GM19324 (cell line): ENCODE measurements around the gene ADGRB2.
"Not testable (repeated sequence)": the region's sequence is repeated elsewhere in the genome, so short reads cannot be mapped to it uniquely, and the experiment has no call there.

Source experiments
- ATAC-seq: cut with Tn5 transposase; IDR thresholded peaks from one replicate; pipeline ENCODE4 v1.9.1; 2021; ENCODE audit warnings: mild to moderate bottlenecking, moderate library complexity; ENCODE audit not compliant: unreplicated experiment, low FRiP score

Gene ADGRB2

DNA sequence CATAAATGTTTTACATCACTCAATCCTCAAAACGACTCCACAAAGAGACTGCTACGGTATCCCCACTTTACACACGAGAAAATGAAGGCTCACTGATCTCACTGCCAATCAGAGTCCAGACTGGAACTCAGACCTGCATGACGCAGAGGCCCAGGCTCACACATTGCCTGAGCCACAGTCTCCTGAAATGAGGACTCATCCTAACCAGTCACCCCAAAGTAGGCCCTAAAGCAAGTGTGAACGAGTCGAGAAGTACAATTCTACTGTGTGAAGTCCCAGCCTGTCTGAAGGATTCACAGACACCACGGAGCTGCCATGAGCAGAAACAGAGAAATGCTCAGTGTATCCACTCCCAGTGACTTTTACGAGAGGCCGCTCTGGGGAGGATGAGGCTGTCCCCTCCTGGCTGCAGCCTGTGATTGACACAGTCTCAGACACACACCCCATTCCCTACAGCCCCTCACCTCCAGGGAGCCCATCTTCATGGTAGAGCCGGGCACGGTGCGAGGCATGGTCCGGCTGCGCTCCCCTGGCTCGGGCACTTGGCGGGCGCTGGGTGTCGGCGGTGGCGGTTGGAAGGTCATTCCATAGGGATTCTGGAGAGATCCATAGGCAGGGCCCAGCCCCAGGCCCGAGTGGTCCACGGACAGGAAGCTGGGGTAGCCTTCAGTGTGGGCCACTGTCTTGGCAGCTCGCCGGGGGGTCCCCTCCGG is 33.6 kb downstream of the ADGRB2 start:
- ATAC-seq = no peak

DNA sequence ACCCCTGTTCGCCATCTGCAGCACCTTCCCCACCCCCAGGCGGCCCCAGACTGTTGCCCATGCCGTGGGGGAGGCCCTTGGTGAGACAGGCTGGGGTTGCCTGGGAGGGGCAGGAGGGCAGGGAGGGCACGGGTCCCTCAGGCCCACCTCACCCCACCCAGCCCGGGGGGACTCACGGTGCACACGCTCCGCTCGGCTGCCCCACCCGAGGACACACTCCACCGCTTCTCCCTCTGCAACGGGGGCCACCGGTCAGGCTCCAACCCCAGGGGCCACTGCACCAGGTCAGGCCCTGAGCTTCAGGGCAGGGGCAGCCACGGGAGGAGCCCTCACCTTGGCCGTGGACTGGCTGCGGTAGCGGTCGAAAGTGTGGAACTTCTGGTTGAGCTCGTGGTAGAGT is 36.3 kb downstream of the ADGRB2 start:
- no peak for ATAC-seq

DNA sequence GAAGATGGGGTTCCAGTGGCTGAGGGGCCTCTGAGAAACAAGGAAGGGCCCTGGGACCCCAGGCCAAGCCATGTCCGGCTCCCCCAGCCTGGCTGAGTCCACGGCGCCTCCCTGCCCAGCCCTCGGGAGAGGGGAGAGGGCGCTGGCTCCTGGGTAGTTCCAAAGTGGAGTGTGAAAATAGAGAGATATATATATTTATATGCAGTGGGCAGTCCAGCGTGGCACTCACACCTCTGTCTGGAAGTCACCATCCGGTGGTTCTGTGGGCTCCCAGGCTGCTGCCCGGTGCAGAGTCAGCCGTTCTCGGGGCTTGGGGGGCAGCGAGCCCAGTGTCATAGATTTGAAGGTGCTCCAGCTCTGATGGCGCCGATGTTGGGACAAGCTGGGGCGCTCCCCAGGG is 36.9 kb downstream of the ADGRB2 start:
- ATAC-seq = no peak

DNA sequence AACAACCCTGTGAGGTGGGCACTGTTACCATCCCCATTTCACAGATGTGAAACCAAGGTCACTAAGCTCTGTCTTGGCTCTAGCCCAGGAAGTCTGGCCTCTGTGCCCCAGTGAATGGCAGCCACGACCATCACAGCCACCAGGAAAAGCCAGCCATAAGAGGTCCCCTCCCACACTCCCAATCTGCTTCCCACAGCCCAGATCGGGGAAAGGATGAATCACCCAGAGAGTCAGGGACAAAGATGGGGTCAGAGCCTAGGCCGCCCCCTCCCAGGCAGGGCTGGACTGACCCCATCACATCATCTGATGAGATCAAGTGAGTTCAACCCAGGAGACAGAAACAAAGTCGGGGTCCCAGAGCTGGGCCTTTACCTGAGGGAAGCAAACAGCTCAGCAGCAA is 37.4 kb downstream of the ADGRB2 start:
- no peak for ATAC-seq

DNA sequence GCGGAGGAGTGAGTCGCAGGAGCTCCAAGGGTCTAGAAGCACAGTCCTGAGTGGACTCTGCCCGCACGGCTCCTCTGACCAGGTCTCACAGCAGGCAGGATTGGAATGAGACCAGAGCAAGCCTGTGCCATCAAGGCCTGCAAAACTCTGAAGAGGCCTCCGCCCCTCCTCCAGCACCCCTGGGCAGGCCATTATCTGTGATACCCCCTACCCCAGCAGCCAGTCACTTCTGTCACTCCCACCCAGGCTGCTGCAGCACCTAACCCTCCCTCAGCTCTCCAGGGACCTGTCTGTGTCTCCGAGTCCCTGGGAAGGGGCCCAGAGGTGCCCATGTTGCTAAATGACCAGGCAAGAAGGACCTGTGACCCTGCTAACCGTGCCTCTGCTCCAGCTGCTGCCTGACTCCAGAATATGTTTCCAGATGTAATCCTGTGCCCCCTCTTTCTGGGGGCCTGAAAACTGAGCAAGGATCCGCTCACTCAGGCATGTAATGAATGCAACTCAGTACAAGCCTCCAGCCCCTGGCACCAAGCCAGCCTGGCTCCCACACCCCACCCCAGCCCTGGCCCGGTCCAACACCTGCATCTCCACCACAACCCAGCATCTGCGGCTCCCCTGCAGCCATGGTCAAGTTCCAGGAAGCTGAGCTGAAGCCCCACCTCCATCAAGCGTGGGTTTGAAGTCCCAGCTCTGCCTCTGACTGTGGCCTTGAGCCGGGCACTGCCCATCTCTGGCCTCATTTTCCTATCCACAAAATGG is 38.2 kb downstream of the ADGRB2 start:
- no peak for ATAC-seq

DNA sequence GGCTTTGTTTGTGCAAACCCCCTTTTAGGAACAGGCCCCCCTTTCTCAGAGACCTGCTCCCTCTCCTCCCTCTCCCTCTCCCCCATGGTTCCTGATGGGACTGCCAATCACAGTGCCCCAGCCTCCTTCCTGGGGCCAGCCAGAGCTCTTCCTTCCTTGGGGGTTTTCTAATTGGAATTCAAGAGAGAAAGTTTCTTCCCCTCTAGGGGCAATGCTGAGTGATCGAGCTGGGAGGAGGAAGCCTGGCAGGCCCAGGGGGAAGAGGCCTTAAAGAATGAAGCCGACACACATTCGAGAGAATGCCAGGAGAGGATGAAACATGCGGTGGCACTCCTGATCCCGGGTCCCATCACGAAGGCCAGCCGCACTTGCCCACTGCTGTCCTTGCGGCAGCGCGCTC is 39.0 kb downstream of the ADGRB2 start:
- no peak for ATAC-seq

DNA sequence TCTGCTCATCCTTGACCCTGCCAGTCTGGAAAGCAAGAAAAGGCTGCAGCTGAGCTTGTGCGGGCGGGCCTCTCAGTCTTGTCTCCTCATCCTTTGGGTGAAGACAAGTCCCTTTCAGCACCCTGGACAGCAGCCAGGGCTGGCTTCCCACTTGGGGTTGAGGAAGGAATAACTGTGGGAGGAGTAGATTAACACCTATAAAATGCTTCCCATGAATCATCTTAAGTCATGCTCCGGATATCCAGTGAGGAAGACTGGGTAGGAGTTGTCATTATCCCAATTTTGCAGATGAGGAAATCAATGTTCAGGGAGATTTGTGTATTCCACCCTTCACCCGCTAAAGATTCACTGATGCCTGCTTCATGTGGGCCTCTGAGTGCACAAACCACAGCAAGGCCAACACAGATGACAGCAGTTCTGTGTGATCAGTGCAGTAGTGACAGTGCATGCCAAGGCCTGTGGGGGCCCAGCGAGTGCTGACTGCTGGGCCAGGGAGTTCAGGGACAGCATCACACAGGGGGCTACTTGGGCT is 40.2 kb downstream of the ADGRB2 start:
- no peak for ATAC-seq

DNA sequence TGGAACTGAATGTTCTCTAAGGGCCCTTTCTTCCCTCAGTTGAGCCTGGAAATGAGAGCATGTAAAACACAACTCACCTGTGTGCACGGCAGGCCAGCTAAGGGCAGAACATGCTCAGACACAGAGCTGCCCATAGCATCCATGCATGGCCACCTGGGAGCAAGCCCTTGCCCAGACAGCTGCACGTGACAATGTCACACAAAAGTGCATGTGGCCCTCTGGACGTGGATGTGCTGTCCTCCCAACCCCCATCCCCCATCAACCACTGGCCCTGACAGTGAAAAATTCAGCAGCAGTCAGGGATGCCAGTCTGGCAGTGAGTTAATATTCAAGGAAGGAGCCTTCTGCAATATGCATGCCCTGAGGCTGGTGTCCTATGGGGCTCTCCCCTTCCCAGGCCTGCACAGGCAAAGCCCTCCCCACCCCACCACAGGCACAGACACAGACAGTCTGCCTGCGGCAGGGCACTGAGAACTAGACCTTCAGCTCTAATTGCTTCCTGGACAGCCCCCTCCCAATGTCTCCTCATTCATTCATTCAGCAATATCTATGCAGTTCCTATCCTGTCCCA is 45.7 kb downstream of the ADGRB2 start:
- no peak for ATAC-seq

DNA sequence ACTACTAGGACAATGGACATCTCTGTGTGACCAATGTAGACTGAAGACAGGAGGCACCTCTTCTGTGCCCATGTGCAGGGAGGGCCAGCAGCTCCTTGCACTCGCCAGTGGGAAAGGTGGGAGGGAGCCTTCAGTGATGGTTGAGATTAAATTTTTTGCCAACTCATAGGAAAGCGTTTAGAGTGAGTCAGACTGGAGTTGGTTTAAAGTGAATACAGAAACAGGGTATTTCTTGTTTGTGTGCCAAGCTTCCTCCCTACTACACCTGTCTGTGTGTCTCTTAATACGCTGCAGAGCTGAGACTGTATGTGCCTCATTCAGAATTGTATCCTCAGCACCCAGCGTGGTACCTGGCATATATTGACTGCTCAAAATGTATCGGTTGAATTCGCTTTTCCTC is 46.8 kb downstream of the ADGRB2 start:
- ATAC-seq = no peak

DNA sequence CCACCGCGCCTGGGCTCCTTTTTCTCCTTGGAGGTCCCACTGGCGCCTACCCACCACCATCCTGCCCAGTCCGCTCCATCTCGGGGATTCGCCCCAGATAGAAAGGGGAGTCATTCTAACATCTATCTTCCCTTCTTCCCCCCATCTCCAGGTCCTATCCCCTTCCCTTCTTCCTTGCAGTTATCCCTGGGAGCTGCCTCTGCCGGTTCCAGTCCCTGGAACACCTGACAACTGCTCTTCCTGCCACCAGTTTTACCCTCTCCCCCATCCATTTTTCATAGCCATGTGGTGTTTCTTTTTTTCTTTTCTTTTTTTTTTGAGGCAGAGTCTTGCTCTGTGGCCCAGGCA is 48.3 kb downstream of the ADGRB2 start:
- ATAC-seq = no peak

DNA sequence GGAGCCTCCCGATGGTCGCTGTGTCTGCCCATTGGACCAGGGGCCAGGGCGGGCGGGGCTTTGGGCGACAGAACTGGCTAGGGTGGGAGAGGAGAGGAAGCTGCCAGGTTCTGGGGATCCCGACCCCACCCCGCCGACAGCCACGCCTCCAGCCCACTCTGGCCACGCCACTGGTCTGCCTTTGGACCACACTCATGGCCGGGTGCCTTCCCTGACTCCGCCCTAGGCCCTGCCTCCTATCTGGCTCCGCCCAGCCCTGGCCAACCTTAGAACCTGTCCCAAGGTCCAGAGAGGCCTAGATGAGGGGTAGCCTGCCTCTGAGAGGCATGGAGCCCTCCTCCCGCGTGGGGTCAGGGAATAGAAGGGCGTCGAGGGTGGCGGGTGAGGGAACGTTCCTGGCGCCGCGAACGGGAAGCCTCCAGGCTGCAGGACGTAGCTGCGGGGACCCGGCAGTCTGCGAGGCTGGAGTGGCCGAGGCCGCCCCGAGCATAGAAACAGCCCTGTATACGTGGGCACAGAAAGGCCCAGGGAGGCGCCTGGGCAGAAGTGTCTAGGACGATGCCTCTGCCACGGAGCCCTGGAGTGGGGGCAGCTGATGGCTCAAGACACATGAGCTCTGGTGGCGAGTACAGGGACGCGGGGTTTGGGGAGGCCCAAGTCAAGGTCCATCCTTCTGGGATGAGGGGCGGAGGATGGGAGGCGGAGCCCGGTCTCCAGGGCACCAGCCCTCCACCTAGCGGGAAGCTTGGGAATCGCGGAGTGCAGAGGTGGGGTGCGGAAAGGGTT is 48.9 kb downstream of the ADGRB2 start:
- ATAC-seq = no peak

DNA sequence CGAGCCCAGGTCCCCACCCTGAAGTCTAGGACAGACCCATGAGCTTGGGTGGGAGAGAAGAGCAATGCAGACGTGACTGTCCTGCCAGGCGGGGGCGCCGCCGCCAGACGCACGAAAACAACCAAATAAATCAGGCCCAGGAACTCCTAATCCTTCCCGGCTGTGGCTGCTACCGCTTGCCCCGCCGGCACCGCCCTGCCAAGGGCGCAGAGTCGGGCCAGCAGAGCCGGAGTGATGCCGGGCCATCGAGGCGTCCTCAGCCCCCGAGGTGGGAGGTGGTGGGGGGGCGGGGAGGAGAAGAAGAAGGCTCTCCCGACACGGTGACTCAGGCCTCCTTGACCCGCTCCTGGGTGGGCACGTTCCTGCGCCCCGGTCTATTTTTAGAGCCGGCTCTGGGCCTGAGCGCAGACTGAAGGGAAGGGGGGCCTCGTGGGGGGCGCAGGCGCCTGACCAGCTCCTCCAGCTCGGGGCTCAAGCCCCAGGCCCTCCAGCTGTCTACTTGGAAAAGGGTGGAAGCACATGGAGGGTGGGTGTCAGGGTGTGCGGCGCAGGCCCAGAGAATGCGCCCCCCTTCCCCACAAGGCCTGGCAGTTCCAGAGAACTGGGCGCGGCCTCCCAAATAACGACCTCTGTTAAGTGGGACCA is 49.6 kb downstream of the ADGRB2 start:
- no peak for ATAC-seq

DNA sequence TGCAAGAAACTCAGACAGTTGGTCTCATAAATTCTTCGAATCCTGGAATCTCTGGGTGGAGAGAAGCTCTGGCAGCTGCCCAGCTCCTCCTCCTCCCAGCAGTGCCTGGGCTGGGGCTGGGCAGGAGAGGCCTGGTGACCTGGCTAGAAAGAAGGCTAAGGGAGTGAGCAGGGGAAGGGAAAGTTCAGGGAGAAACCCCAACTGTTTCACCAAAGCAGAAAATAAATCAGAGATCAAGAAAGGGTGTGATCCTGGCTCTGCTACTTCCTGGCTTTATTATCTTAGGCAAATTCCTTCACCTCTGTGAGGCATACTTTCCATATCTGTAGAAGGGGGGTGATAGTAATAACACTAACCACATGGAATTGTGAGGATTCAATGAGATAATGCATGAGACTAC is 51.5 kb downstream of the ADGRB2 start:
- ATAC-seq = no peak

DNA sequence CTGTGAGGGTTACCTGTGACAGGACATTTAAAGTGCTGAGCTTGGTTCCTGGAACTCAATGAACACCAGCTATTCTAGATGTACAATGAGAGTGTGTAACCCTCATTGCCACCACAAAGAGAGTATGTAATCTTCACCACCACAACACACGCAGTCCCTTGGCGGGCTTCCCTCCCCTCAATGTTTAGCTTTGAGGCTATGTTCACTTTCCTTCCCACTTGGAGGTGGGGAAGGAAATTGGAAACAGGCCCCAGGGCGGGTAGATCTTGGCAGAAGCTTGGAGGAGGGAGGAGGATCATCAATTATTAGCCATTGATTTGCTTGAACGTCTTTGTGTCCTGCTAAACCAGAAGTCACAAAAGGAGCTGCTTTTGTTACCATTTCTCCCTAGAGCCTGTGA is 52.1 kb downstream of the ADGRB2 start:
- no peak for ATAC-seq

DNA sequence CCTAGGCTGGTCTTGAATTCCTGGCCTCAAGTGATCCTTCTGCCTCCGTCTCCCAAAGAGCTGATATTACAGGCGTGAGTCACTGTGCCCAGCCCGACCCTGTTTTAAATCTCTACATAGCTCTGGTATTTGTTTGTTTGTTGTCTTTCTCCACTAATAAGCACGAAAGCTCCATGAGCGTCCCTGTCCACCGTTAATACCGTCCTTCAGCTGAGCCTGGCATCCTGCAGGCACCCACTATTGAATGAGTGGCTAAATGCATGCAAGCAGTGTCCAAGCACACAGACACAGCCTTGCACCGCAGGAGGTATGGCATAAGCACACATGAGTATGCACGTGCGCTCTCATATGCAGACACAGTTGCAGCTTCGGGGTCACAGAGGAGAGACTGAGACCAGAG is 55.8 kb downstream of the ADGRB2 start:
- no peak for ATAC-seq

DNA sequence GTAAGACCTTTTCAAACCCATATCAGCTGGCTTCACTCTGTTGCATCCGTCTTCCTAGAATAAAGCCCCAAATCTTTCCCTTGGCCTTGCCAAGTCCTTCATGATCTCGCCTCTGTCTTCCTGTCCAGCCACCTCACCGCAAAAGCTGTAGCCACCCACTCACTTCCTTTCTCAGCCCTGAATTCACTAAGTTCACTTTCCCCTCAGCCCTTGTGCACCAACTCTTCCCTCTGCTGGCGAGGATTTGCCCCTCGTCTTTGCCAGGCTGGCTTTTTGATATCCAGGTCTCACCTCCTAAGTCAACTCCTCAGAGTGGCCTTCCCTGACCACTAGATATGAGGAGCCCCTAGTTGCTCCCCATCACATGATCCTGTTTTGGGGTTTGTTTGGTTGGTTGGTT is 56.4 kb downstream of the ADGRB2 start:
- ATAC-seq = no peak

DNA sequence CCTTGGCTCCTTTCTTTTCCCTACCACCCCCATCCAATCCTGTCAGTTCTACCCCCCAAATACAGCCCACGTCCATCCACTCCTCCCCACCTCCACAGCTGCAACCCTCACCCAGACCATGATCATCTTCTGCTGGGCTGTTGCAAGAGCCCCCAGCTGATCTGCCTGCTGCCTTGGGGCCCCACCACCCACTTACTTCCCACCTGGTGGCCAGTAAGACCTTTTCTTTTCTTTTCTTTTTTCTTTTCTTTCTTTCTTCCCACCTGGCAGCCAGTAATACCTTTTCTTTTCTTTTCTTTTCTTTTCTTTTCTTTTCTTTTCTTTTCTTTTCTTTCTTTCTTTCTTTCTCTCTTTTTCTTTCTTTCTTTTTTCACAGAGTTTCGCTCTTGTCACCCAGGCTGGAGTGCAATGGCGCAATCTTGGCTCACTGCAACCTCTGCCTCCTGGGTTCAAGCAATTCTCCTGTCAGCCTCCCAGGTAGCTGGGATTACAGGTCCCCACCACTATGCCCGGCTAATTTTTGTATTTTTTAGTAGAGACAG is 57.0 kb downstream of the ADGRB2 start:
- ATAC-seq = not testable (repeated sequence)

DNA sequence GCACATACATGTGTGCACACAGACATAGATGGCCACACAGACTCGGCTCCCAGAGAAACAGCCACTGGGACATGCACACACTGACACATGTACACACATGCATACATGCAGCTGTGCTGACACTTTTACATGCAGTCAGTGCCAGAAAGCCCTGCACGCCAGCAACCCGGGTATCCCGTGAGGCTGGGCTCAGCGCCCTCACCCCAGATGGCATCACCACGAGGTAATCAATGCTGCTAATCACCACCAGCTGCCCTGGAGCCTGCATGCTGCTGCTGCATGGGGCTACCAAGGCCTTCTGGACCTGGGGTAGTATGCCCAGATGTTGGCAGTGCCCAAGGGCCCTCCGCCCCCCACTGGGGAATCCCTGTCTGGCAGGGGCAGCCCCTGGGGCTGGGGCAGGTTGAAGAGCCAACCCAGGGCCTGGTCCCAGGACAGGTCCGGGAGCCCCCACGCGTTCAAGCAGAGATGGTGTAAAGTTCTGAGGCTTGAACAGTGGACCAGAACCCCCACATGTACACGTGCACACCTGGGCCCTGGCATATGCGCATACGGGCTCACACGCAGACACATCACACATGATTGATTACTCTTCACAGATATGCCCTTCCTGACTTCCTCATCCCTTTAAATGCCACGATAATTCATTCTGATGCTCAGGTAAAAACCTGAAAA is 57.6 kb downstream of the ADGRB2 start:
- no peak for ATAC-seq

DNA sequence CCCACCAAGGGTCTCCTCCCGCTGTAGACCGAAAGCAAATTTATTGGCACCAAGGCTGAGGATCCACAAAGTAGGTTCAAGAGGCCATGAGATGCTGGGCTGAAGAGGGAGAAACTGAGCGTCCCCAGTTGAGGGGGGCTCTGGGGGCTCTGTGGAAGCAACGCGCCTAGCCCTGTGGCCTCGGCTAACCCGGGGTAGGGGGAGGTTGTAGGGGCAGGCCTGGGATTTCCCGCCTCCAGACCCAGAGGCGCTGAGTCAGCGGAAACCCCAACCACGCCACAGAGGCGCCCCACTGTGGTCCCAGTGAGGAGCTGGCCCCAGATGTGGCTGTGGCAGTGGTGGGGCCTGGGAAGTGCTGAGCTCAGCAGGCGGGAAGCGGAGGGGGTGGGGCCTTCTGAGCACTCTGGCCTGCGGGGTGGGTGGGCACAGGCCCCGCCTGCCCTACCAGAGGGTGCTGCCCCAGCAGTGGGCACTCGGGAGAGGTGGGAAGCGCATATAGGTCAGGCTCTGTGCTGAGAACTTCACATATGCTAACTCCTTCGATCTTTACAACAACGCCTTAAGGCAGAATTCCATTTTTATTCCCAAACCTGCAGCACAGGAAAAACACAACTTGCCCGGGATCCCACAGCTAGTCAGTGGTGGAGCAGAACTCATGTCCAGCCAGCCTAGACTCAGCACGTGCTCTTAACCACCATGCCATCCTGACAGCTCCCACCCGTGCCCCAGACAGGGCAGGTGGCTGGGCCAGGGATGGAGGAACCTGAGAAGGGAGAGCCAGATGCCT is 58.9 kb downstream of the ADGRB2 start:
- no peak for ATAC-seq
